ENCODE measurements around the gene VIPR2.
A peak's percentile ranks its signal among the peaks of the same experiment; 100 is the strongest.

VIPR2 gene

DNA sequence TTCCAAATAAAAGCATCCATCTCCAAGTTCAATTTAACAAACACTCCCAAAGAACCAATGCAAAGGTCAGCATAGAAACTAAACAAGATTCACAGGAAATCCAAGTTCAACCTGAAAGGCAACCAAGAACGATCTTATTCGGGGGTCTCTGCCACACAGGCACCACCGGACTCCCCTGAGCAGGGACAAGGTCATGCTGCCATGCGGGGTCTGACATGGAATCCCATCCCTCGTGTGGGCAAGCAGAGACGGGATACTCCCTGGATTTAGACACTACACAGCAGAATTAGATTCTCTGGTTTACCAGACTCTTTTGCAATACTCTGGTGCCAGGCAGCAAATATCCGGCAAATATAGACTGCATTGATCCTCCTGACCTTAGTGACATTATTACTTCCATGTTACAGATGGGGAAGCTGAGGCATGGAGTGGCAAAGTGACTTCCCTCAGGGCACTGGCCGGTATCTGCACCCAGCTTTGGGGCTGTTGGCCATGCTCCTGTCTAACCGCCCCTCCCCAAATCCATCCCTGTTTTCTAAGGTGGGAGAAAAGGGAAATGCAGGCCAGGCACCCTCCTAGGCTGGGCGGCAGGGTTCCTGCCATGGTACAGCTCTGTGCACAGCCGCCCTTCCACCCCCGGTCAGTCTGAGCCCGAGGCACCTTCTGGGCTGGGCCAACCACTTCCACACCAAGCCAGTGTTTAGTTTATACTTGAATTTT lies 111.8 kb downstream of the VIPR2 start:
- TF ChIP-seq, protein P1, sequence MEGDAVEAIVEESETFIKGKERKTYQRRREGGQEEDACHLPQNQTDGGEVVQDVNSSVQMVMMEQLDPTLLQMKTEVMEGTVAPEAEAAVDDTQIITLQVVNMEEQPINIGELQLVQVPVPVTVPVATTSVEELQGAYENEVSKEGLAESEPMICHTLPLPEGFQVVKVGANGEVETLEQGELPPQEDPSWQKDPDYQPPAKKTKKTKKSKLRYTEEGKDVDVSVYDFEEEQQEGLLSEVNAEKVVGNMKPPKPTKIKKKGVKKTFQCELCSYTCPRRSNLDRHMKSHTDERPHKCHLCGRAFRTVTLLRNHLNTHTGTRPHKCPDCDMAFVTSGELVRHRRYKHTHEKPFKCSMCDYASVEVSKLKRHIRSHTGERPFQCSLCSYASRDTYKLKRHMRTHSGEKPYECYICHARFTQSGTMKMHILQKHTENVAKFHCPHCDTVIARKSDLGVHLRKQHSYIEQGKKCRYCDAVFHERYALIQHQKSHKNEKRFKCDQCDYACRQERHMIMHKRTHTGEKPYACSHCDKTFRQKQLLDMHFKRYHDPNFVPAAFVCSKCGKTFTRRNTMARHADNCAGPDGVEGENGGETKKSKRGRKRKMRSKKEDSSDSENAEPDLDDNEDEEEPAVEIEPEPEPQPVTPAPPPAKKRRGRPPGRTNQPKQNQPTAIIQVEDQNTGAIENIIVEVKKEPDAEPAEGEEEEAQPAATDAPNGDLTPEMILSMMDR (IDR thresholded peaks at IDR 0.05; ENCODE audit: low read depth, low read length), result no peak
- Histone ChIP-seq H3K4me3 (ENCODE audit: low read depth, low read length) (no peak overlapping the region), H3K4me1 (no peaks in the 10 kb centered on the region), H3K27me3 (no peaks in the 10 kb centered on the region), H3K36me3 (no peaks in the 10 kb centered on the region), H3K9me3 (no peaks in the 10 kb centered on the region)
- no peak for DNase-seq

DNA sequence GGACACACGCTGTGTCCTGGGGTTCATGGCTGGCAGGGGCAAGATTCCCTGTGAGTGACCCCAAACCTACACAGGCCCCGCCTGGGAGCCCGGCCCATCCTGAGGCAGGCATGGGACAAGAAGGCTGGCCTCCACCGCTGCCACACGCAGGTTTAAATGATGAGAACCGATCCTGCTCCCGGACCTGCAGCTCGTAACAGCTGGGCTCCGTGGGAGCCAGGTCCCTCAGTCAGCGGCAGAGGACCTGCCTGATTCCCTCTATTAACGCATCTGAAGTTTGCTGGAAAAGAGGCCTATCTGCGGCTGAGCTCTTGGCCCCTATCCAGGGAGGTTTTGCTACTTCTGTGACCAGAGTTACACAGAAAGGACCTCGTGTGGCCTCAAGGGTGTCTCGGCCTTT lies 112.3 kb downstream of the VIPR2 start:
- H3K27me3 ChIP-seq, result no peaks in the 10 kb centered on the region
- H3K4me3 ChIP-seq (ENCODE audit: low read depth, low read length), result no peak overlapping the region
- no peaks in the 10 kb centered on the region for H3K9me3 ChIP-seq
- DNase-seq, result no peak
- TF ChIP-seq, protein P1 (IDR thresholded peaks at IDR 0.05; ENCODE audit: low read depth, low read length), result no peak
- H3K36me3 ChIP-seq, result no peaks in the 10 kb centered on the region
- no peaks in the 10 kb centered on the region for H3K4me1 ChIP-seq

DNA sequence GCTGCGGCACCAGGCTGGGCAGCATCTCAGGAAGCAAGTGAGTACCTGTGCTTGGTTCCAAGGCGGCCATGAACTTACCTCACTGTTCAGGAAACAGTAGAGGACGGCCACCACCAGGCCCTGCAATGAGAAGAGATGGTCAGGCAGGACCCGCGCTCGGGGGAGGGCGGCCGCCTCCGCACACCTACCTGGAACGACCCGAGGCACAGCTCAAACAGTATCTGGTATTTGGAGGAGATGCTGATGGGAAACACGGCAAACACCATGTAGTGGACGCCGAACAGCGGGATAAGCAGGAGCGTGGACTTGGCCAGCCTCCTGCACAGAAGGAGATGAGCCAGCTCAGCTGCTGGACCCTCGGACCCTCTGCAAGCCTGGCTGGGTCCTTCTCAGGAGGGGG lies 112.9 kb downstream of the VIPR2 start:
- Histone ChIP-seq H3K27me3 (no peaks in the 10 kb centered on the region), H3K9me3 (no peaks in the 10 kb centered on the region), H3K36me3 (no peaks in the 10 kb centered on the region), H3K4me3 (ENCODE audit: low read depth, low read length) (no peak overlapping the region), H3K4me1 (no peaks in the 10 kb centered on the region)
- no peak for DNase-seq
- TF ChIP-seq, protein P1 (IDR thresholded peaks at IDR 0.05; ENCODE audit: low read depth, low read length), result no peak

DNA sequence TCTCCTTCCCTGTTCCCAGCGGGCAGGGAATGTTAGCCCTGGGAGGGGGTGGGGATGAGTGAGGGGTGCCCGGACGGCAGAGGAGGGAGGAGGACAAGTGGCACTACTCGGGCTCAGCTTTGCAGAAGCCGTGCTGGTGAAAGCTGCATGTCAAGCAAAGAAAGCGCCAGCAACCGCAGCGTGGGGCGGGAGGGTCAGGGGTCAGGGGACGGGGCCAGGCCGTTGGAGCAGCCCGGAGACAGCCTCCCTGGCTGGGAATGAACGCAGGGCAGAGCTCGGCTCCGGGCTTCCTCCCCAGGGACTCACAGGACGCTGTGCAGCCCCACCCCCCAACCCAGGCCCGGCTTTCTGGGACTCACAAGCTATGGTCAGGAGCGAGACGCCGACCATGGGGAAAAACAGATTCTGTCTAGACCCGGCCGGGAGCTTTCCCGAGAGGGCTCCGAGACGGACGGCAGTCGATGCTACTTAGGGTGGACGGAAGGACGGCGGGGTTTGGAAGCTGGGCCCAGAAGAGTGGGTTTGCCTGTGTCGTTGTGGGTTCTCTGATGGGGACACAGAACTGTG lies 113.4 kb downstream of the VIPR2 start:
- no peak for DNase-seq
- TF ChIP-seq, protein P1 (IDR thresholded peaks at IDR 0.05; ENCODE audit: low read depth, low read length), result no peak
- no peaks in the 10 kb centered on the region for H3K4me1 ChIP-seq
- H3K4me3 ChIP-seq (ENCODE audit: low read depth, low read length), result peak overlapping the region; percentile 64
- H3K9me3 ChIP-seq, result no peaks in the 10 kb centered on the region
- H3K36me3 ChIP-seq, result no peaks in the 10 kb centered on the region
- no peaks in the 10 kb centered on the region for H3K27me3 ChIP-seq

DNA sequence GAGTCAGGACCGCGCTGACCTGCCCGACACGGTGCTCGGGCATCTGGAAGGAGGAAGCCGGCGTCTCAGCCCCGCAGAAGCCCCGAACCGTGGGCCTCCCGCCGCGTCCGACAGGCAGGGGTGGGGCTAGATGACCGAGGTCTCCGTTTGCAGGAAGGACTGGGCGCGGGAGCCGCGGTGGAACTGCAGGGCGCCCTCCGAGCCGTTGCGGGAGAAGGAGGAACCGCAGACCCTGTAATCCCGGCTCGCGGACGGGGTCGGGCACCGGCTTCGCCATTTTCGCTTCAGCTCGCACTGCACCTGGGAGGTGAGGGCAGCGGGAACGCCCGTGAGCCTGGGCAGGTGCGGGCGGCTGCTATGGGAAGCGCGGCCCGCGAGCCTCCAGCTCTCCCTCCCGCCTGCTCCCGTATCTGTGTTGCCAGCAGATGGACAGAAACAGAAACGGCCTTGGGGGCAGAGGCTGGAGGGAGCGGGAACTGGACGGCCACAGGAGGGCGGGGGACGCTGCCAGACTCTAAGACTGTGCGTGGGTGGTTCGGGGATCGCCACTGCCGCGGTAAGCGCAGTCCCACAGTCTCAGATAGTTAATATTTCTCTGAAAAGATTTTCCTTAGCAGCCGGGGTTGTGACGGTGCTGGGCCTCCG lies 114.1 kb downstream of the VIPR2 start:
- peak overlapping the region; percentile 64 for H3K4me3 ChIP-seq (ENCODE audit: low read depth, low read length)
- no peaks in the 10 kb centered on the region for H3K27me3 ChIP-seq
- peak; percentile 79 for DNase-seq
- no peaks in the 10 kb centered on the region for H3K4me1 ChIP-seq
- no peaks in the 10 kb centered on the region for H3K9me3 ChIP-seq
- TF ChIP-seq, protein P1 (IDR thresholded peaks at IDR 0.05; ENCODE audit: low read depth, low read length), result peak; percentile 33
- no peaks in the 10 kb centered on the region for H3K36me3 ChIP-seq

Measured in BE2C (cell line).